ENCODE results near the gene SHE.
A peak's percentile ranks its signal among the peaks of the same experiment; 100 is the strongest.

The SHE gene

GRCh38 chr1:154443274-154444013, 58.8 kb downstream of the SHE start:
- DNase-seq: no peak

GRCh38 chr1:154442006-154442740, 60.0 kb downstream of the SHE start:
- DNase-seq: no peak

- no peak for DNase-seq
These were observed 60.8 kb downstream of the SHE start for GRCh38 chr1:154441241-154441888.

- no peak for DNase-seq
These were observed 62.0 kb downstream of the SHE start for GRCh38 chr1:154440036-154440804.

GRCh38 chr1:154436433-154436832, 65.8 kb downstream of the SHE start:
- no peak for DNase-seq

- DNase-seq: no peak
These were observed 66.5 kb downstream of the SHE start for GRCh38 chr1:154435599-154436200.

GRCh38 chr1:154434346-154435085, 67.7 kb downstream of the SHE start:
- peak; percentile 29 for DNase-seq

- DNase-seq: no peak
These were observed 68.9 kb downstream of the SHE start for GRCh38 chr1:154433161-154433764.

- DNase-seq: no peak
These were observed 70.4 kb downstream of the SHE start for GRCh38 chr1:154431586-154432373.

- DNase-seq: no peak
These were observed 71.3 kb downstream of the SHE start for GRCh38 chr1:154430903-154431302.

GRCh38 chr1:154429841-154430611, 72.2 kb downstream of the SHE start:
- DNase-seq: no peak

Data from NCI-H446 treated with DMSO at 0.1 percent for 48 hours (cell line).